NCI-H2171 (cell line): ENCODE measurements around the gene CAMKMT.

ENCODE experiments used
- DNase-seq: peaks from one replicate; lab custom pipeline; 2025; lab: John Stamatoyannopoulos, UW

Gene CAMKMT

DNA sequence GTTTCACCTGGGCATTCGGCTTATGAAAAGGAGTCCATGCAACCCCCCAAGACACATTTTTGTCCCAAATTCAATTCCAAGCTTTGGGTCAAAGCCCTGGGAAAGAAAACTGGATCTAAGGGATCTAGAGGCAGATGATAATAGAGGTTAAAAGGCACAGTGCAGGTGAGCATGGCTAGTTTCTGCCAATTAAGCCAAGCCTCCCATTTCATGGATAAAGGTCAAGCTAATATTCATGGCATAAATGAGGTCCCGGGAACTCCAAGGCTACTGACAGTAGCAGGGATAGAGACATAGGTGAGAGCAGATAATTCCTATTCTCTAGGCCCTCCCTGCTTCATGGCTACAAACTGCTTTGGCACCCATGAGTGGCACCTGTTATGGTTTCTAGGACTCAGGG lies 83.1 kb downstream of the CAMKMT start:
- DNase-seq, result no peak

DNA sequence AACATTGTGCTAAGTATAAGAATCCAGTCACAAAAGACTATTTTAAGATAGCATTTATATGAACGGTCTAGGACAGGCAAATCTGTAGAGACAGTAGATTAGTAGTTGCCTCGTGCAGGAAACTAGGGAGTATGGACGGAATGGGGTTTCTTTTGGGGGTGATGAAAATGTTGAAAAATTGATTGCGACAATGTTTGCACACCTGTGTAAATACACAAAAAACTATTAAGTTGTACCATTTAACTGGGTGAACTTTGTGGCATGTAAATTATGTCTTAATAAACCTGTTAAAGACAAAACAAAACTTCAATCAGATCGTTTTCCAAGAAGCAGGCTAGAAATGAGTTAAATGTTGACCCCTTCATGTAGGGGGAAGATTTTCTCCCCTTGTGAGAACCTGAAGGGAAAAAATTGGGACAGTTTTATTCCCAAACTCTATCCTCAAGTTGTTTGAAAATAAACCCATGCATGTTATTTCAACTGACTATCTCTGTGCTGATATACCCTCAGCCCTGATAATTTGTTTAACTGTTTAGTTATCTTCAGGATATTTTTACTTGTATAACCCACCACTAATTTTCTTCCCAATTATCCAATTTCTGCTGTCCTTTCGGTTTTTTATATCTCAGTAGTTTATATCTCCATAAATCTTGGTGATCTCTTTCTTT lies 87.2 kb downstream of the CAMKMT start:
- DNase-seq, result no peak

DNA sequence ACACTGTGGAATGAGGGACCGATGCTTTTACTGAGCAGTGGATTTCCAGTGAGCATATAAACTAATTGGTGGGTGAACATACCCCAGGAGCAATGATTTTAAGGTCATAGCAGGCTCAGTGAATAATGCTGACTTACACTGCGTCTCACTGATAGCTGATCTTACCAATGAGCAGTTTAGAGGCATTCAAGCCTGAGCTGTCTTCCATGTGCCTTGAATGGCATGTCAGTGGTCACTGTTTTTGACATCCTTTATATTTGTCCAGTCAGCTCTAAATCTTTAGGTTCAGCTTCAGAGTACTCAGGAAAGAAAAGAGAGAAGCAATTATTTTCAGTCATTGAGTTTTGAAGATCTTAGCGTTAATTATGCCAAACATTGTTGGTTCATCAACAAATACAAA lies 88.3 kb downstream of the CAMKMT start:
- DNase-seq, result no peak

DNA sequence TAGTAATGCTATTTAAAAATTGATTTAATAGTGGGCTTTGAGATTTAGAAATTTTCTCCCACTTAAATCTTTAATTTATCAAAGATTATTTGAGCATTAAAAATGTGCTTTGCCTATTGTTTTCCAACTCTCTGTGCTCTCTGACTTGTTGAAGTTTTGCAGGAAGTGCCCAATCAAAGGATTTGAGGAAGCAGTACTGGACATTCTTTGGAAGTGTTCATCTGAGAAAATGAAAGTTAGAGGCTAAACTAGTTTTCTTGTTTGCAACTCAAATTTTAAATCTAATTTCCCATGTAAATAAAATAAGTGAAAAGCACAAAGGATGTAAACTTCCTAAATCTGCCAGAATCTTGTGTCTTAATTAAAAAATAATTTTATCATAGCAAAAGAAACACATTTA lies 89.1 kb downstream of the CAMKMT start:
- DNase-seq, result no peak

DNA sequence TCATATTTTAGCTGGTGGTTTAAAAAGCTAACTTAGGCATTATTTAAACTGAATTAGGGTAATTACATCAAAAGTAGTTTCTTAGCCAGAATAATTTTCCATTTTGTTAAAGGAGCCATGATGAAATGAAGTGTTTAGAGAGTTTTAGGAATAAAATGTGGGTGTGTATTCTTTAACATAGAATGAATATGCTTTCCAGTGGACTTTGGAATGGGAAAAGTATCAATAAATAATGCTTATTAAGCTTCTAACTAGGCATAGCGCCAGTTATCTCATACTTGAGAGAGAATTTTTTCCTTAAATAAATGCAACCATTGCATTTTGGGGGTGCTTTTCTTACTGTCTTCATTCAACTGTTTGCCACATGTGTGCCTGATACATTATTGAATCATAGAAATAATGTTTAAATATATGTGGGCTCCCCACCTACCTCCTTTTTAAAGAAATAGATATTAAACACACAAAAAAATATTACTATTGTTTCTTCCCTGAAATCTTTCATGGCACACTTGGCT lies 90.4 kb downstream of the CAMKMT start:
- no peak for DNase-seq

DNA sequence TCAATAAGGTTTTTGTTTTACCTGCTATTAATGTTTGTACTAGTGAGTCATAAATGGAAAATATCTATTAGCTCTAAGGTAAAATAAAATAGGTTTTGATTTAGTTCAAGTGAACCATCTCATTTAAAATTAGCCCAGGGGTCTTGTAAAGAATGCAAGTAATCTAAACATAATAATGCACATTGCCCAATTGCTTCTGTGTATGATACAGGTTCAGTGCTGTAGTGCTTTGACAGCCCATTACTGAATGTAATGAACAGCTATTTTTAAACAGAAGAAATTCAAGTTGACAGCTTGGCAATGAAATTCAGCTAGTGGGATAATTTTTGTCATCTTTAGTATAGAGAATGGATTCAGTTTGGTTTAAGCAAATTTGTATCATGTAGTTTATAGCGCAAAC lies 91.5 kb downstream of the CAMKMT start:
- DNase-seq, result no peak

DNA sequence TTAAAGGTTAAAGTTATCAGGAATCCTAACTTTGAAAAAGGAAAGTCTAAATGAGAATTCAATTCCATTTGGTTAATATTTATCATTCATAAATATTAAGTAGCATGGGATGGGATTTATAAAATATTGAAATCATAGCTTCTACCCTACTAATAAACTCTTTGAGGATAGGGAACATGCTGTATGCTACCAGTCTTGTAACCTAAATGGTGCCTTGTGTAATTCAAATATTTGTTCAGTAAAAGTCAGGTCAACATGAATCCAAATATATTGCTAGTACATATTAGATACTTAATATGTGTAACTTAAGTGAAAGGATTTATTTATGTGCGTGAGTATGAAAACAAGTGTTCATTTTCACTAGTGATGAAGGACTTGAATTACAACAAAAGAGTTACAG lies 94.1 kb downstream of the CAMKMT start:
- no peak for DNase-seq

DNA sequence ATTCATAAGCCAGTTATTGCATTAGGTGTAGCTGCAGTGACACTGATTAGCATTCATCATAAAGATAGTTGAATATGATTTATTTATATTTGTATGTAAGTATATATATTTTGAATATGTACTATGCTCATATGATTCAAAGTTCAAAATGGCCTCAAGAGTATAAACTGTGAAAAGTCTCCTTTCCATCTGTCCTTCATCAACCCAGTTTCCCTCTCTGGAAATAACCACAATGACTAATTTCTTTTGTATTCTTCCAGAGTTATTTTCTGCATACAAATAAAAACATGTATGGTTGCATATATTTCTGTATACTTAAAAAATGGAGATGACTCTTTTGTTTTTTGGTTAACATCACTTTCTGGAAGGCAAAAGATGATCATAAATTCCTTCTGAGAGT lies 95.2 kb downstream of the CAMKMT start:
- DNase-seq, result no peak

DNA sequence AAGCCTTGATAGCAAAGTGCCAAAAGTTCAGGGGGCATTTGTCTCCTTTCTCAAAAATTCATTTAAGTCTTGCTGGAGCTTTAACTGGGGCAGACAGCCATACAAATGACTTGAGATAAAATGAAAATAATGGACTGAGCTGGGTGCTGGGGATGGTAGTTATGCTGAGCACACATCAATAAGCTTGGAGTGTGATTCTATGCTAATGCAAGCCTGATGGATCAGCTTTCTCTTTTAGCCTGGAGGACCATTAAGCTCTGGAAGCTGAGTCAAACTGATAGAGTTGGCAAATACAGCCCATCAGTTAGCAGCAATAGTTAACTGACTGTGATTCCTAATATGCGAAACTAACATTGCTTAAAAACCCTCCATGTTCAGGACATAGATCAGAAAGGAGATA lies 98.0 kb downstream of the CAMKMT start:
- no peak for DNase-seq

DNA sequence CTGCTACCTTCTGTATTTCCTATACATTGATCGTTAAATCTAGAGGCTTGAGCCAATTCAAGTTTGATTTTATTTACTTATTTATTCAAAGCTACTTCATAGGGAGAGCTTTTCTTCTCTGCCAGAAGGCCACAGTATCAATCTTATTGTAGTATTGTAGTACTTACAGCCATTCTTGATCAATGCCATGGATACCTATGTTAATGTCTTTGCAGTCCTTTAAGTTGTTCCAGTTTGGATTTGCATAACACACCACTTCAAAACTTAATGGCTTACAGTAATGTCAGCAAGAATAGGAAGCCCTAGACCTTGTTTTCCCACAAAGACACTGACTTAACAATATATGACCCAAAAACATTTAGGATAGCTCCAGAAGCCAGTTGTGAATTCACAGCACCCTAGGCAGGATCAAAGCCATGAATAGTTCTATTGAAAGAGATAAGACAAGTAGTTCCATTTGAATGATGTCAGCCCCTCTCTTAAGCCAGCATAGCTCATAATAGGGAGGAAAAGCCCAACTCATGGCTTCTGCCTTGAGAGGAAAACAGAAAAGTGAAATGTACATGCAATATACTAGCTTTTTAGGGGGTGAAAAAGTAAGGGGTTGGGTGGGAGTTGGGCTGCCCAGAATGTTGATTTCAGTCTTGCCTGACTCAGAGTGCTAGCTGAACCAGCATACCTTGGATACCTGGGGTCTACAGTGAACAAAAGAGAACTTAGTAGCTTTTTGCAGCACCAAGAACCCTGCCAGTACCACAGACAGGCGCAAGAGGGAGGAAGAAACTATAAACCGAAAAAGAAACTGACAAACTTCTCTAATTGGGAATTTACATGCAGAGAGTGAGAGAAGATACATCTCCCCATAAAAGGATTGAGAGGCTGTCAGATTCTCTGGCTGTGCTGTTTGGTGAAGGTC lies 101.4 kb downstream of the CAMKMT start:
- no peak for DNase-seq

DNA sequence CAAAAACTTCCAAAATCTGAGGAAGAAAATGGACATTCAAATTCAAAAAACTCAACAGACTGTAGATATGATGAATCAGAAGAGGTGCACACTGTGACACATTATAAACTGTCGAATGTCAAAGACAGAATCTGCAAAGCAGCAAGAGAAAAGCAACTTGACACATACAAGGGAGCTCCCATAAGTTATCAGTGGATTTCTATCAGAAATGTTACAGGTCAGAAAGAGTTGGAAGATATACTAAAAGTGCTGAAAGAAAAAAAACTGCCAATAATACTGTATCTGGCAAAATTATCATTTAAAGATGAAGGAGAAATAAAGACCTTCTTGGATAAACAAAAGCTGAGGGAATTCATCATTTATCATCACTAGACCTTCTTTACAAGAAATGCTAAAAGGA lies 102.7 kb downstream of the CAMKMT start:
- DNase-seq, result no peak

DNA sequence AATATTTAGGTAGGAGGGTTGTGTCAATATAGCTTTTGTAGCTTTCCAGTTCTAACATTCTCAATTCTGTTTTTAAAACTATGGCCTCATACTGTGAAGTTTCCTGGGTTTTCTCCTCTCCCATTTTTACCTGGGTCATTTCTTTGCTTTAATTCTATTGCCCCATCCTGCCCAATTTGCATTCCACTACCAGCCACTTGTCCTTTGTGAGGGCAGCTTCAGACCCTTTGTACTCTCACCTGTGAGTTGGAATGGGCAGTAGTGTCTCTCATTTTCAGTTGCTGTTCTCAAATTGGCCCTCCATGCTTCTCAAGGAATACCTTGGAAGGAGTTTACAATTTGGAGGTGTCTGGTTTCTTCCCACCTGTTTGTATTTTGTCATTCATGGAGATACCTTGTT lies 108.4 kb downstream of the CAMKMT start:
- no peak for DNase-seq

DNA sequence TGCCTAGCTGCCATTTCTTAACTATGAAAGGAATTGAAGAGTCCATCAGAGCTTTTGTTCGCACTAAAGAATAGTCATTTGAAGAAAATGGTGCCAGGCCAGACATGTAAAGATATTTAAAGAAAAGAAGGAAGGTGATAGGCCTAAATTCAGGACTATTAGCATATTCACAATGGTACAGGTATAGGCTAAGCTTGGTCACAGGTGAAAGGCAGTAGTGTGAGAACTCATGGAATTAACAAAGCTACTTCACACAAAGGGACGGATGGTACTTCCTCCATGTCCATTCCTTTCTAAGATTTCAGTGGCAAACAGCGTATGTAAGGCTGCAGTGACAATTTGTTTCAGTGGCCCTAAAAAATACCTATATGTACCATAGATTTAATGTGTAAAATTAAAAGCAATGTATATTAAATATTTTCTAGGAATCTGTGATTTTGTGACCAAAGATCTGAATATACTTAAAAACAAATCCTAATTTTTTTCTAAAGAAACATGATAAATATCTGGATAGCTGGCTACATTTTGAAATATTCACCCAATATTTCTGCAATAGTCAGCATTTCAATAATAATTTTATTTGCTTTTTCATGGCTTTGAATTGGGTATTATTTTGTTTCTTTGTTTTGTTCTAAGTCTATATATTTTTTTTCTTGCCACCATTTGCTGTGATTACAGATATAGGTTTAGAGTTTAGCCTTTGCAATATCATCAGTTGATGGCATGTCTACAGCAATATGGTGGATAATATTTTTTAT lies 116.1 kb downstream of the CAMKMT start:
- no peak for DNase-seq

DNA sequence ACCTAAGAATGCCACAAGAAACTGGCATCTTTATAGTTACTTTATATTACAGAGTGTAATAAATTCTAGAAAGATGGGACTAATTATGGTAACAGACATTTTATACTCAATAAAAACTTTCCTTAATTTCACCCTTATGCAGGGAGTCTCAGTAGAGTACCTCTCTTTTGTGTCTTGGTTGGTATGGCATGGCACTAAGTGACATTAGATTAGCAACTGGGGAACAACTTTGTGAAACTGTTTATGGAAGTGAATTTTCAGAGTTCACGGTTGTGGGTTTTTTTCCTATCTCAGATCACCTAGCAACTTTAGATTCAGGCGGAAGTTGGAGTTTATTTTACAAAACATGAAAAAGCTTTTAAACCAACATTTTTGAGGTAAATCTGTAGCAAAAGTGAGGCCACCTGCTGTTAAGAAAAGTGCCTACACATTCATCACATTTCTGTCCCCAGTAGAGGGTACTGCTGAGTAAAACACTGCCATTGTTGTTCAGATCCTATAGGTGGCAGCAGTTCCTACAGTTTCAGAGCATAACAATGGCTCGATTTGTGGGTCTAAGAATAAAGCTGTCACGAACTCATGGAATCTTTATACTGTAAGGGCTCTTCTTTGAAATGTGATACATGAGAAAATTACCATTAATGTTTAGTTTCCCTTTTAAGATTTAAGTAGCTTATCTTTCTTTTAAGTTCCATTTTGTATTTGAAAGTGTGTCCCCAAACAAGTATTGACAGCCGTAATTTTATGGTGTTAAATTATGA lies 117.6 kb downstream of the CAMKMT start:
- peak; percentile 68 for DNase-seq

DNA sequence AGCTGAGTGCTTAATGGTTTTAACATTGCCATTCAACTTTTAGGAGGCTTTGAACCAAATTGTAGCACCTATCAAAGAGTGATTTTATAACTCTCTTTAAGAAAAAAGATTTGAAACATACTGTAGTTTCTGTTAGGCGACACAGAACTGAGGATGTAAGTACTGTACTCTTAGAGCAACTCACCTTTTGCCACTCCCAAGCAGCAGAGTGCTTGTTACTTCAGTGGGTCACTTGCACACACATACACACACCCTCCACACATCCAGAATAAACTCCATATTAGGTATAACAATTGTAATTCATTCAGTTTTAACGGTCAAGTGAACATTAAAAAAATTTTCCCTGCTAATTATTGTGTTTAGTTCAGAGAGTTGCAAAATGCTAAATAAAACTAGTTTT lies 118.3 kb downstream of the CAMKMT start:
- DNase-seq, result no peak

DNA sequence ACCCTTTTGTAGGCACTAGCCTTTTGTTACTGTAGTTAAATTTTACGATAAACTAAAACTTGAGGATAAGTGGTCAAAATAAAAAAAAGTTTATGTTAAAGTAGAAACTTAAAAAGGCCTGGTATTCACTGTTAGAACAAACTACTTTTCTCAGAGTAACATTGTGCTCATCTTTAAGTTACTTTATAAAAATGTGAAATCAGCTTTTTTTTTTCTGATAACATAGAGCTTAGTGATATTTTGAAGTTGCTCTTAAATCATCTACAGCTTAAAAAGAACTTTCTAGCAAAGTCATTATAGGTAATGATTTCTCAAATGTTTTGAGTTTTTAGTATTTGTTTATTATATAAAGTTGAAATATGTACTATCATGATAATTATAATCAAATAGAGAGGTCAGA lies 125.3 kb downstream of the CAMKMT start:
- no peak for DNase-seq

DNA sequence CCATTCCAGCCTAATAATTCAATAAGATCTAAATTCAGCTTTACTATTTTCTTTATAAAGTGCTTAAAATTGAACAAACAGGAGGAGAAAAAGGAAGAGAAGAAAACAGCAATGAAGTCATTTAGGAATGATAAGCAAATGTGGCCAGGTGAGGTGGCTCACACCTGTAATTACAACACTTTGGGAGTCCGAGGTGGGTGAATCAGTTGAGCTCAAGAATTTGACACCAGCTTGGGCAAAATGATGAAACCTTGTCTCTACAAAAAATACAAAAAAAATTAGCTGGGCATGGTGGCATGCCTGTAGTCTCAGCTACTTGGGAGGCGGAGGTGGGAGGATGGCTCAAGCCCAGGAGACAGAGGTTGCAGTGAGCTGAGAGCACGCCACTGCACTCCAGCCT lies 129.0 kb downstream of the CAMKMT start:
- no peak for DNase-seq

DNA sequence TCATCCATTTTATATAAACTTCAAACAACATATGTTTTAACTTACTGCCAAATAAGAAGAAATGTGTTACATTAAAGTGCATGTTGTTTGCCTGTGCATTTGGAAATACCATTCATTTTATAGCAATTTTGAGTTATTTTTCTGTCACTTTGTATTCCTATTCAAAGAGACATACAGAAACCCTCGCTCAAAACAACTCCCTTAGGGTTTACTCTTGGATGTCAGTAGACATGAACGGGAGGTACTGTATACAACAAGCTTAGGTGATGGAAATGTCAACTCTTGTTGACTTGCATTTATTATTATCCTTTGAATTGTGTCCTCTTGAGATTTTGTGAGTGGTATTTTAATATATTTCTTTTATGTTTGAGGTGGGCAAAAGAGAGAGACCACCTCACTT lies 132.3 kb downstream of the CAMKMT start:
- no peak for DNase-seq

DNA sequence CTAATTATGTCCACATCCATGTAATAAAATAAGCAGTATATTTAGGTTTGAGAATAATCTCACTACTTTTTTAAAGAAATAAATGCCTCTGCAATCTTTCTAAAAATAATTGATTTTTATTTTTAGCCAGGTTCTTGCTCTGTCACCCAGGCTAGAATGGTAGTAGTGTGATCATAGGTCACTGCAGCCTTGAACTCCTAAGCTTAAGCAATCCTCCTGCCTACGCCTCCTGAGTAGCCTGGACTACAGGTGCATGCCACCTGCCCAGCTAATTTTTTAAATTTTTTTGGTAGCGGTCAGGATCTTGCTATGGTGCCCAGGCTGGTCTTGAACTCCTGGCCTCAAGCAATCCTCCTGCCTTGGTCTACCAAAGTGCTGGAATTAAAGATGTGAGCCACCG lies 133.3 kb downstream of the CAMKMT start:
- no peak for DNase-seq

DNA sequence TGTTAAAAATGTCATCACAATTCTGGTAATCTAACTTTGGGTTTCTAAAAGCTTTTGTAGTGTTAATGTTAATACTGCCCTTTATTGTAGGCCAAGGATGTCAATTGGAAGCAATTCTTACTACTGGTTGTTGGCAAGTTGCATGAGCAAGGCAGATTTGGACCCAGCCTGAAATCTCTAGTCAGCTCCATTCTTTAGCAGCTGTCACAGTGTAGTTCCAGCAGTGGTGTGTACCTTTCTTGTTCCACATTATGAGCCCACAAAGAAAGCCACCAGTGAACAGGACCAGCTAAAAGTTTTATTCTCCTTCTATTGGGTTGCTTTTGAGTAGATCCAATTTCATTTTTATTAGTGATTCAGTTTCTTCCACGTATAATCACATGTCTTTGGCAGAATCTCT lies 133.8 kb downstream of the CAMKMT start:
- no peak for DNase-seq

DNA sequence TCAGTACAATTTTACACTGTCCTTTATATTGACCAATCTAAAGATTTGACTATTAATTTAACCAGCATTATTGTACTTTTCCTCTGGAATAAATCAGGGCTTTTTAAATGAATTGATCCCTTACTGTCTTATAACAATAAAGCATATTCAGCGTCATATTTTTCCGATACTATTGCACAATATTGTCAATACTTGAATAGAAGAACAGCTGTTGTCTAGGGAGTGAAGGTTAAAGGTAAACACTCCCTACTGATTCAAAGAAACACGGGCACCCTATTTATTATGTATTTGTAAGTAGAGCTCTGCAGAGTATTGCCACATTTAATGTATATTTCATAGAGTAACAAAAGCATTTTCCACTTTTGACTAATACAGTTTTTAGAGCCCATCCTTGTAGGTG lies 134.4 kb downstream of the CAMKMT start:
- no peak for DNase-seq

DNA sequence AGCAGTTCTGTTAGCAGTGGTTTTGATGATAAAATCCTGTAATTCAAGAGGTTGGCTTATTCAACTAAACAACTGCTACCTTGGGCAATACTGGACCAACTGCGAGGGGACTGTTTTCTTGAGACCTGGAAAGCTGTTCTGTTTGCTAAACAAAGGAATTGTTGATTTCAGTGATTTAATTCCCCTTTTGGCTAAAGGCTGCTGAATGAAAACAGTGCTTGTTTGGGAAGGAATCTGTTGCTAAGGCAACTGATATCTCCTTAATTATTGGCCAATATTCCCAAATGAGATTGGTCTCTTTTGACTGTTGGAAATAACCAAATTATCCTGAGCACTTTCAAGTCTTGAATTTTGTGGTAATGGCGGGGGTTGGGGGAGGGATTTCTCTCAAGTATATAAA lies 136.8 kb downstream of the CAMKMT start:
- DNase-seq, result no peak
